NCI-H1105 treated with DMSO at 0.1 percent for 48 hours (cell line): ENCODE results near the gene RGMA.

Experiments used
- DNase-seq: peaks from one replicate; lab custom pipeline; 2025; lab: John Stamatoyannopoulos, UW

Gene RGMA

DNA sequence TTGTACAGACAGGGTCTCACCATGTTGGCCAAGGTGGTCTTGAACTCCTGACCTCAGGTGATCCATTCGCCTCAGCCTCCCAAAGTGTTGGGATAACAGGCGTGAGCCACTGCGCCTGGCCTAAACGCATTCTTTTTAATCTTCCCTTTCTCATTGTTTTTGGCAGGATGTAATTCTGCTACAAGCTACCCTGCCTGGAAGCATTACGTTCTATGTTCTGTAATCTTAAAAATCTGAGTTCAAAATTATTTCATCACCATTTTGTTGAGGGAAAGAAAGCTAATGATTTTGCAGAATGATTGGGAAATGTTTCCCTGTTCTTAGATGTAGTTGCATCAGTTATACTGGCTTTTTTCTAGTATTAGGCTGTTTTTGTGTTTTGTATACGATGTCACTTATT, 71.5 kb downstream of the RGMA start:
- DNase-seq: no peak

DNA sequence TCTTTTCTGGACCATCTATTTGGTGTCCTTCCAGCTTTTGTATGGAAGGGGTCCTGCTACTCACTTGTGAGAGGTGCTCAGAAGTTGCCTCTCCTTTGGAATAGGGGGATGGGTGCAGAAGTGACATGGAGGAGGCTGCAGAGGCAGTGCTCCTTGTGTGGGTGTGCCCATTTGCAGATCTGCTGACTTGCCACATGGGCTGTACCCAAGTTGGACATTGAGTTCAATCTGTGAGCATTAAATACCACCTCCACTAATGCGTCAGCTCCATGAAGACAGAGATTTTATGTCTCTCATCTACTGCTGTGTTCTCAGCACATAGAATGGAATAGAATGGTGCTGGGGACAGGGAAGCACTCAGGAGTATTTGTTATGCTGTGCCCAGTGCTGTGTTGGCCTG, 76.2 kb downstream of the RGMA start:
- no peak for DNase-seq

DNA sequence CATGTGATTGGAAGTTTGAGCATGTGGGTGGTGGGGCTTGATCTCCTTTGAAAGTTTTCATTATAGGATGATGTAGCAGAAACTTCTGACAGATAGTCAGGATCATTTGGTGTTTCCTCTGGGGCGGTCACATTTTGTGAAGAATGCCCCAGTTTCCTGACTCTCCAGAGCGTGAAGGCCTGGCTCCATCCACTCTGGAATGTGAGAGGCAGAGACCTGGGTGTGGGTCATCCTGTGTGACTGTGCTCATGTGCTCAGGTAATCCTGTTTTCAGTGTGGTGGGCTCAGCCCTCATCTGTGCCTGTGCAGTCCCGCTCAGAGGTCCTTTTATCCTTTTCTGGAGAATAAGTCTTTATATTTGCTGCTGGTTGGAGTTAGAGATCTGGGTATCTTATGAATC, 81.0 kb downstream of the RGMA start:
- no peak for DNase-seq

DNA sequence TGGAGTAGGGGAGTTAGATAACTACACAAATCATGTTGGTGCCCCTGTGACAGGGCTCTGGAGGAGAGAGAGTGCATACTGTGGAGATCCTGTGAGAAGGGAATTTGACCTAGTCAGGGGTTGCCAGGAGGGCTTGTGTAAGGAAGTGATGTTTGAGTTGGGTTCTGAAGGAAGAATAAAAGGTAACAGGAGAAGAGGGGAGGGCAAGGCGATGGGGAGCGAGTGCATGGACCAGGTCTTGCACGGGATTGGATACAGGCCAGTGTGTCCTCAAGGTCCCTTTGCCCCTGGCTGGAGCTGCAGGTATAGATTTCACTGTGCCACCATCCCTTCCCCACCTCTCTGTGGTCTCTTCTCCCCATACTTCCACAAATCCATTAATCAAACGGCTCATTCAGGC, 83.9 kb downstream of the RGMA start:
- DNase-seq: no peak

DNA sequence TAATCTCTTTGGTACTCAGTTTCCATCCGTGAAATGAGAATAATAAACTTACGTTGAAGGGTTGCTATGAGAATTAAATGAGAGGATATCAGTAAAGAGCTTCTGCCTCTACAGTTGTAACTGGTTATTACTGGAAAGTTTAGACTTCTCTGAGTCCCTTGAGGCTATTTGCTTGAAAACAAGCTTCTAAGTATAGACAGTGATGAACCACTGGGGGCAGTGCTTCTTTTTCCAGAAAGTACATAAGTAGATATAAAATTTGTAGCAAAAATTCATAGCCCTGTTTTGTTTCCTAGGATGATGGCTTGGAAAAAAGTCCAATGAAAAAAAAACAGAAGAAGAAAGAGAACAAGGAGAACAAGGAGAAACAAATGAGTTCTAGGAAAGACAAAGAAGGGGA, 87.1 kb downstream of the RGMA start:
- DNase-seq: no peak

DNA sequence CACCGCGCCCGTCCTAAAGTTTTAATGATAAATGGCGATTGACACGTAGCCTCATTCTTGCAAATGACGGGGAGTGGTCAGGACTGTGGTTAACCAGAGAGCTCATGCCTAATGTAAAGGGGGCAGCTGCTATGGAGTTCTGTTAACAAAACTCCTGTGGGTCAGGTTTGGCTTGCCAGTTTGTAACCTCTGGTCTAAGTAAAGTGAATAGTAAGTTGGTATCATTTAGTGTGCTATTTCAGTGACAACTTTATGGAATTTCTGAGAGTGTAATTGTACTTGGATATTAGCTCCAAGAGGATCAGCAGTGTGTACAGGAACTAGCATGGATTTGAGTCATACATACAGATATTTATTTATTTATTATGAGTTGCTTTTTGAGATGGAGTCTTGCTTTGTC, 87.9 kb downstream of the RGMA start:
- DNase-seq: no peak

DNA sequence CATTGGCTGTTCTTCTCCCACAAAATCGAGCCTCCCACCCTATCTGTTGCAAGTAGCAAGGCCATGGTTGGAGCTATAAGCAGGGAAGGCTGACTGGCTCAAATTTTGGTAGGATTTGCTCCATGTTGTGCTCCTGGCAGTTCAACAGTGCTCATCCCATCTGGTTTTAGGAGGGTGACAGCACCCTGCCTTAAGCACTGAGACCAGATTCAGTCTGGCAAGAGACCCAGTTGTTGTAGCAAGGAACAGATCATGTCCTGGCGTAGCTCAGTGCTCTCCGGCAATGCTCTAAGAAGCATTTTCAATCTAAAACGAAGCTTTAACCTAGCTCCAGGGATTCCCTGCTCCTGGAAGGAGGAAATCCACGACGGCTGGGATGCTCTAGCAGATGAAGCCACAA, 91.2 kb downstream of the RGMA start:
- DNase-seq: no peak

DNA sequence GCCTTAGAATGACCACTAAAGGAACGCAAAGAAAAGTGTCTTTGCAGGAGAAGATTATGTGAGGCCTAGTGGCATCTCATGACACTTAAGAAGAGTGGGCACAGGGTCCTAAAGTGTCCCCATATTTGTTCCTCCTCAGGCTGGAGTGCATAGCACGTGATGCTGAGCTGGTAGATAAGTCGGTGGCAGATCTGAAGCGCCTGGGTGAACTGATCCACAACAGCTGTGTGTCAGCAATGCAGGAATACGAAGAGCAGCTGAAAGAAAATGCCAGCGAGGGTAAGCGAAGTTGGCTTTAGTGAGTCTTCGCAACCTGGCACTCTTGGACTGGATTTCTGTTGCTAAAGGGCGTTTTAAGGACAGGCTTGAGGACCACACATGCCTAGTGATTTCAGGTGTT, 96.3 kb downstream of the RGMA start:
- no peak for DNase-seq

DNA sequence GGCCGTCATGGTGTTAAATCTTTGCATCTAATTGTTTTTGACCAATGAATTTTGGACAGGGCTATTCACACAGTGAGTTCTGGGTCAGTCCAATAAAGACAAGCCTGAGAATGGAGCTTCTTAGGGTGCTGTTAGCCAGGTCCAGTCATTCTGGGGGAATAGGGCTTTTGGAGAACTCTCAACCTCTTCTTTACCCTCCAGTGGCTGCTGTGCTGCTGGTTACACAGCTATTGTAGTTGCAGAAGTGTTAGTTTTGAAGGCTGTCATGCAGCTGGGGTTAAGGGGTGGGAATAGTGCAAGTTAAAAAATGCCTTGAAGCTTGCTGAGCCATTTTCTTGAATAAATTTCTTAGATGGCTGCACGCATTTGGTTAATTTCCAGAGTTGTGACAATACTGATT, 99.0 kb downstream of the RGMA start:
- no peak for DNase-seq

DNA sequence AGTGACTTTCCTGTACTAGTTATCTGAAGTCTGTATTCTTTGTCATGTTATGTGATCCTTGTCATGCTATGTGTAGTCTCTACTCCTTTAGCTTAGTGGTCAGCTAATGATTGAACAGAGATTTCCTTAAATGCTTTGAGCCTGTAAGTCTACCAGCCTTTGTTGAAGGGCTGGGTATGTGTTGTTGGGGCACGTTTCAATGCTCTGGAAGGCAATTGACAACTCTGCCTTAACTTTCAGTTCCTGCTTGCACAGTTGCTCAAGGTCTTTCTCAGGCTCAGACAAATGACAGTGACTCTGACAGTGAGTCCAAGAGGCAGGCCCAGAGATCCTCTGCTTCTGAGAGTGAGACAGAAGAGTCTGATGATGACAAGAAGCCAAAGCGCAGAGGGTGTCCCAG, 99.5 kb downstream of the RGMA start:
- DNase-seq: no peak
